H1 (cell line): ENCODE measurements around the gene LRRC37A3.
"Not testable (repeated sequence)": the region's sequence is repeated elsewhere in the genome, so short reads cannot be mapped to it uniquely, and the experiment has no call there.

Experiments
- CBX8 ChIP-seq: fragments of 300-800, 300-1000 bp; sonication (generic); IDR thresholded peaks from 2 replicates; pipeline ENCODE4 v1.7.1; 2016; ENCODE audit warnings: low read depth, low read length, borderline replicate concordance
- EGR1 ChIP-seq: IDR thresholded peaks from 2 replicates; pipeline ENCODE4 v1.6.1; 2011; ENCODE audit warnings: low read depth, low read length, borderline replicate concordance
- EZH2 ChIP-seq: fragments of 200-600 bp; sonication (generic); IDR thresholded peaks from 2 replicates; pipeline ENCODE4 v1.7.1; 2012; ENCODE audit warnings: low read depth, mild to moderate bottlenecking, moderate library complexity, low read length, inconsistent platforms; ENCODE audit not compliant: severe bottlenecking
- GABPA ChIP-seq: IDR thresholded peaks from 2 replicates; pipeline ENCODE4 v1.6.1; 2011; ENCODE audit warnings: mild to moderate bottlenecking, low read length, moderate library complexity, borderline replicate concordance; ENCODE audit not compliant: insufficient read depth
- GTF2F1 ChIP-seq: IDR thresholded peaks from 2 replicates; pipeline ENCODE4 v1.6.1; 2012; ENCODE audit warnings: low read depth, low read length, improper control_type of control experiment, borderline replicate concordance
- HDAC6 ChIP-seq: IDR thresholded peaks from one replicate; pipeline ENCODE4 v1.7.1; 2012; ENCODE audit warnings: low read depth, mild to moderate bottlenecking, inconsistent platforms, low read length, moderate library complexity
- JUND ChIP-seq: IDR thresholded peaks from 2 replicates; pipeline ENCODE4 v1.6.1; 2011; ENCODE audit warnings: mild to moderate bottlenecking, improper control_type of control experiment, low read length
- NANOG ChIP-seq: IDR thresholded peaks from 2 replicates; pipeline ENCODE4 v1.6.1; 2011; ENCODE audit warnings: low read length, low read depth, mild to moderate bottlenecking, inconsistent platforms; ENCODE audit not compliant: insufficient read depth, poor library complexity, severe bottlenecking
- RBBP5 ChIP-seq: IDR thresholded peaks from 2 replicates; pipeline ENCODE4 v1.7.1; 2012; ENCODE audit warnings: low read depth, mild to moderate bottlenecking, inconsistent platforms, low read length, moderate library complexity, borderline replicate concordance
- RXRA ChIP-seq: IDR thresholded peaks from 2 replicates; pipeline ENCODE4 v1.6.1; 2011; ENCODE audit warnings: low read depth, mild to moderate bottlenecking, low read length, moderate library complexity; ENCODE audit not compliant: insufficient read depth
- TAF1 ChIP-seq: IDR thresholded peaks from 2 replicates; pipeline ENCODE4 v1.6.1; 2011; ENCODE audit warnings: mild to moderate bottlenecking, low read depth, low read length
- TF ChIP-seq, protein P1 (sequence below), 3 experiments: IDR thresholded peaks; 1 replicate in 2 of 3; 2 replicates in 1 of 3; pipeline versions ENCODE4 v1.5.1 to v1.6.1; 2011; ENCODE audit warnings: low read length in 3 of 3, mild to moderate bottlenecking in 3 of 3, inconsistent platforms in 2 of 3, low read depth in 1 of 3, moderate library complexity in 1 of 3; ENCODE audit not compliant: insufficient read depth in 1 of 3; ENCODE audit errors: control extremely low read depth in 1 of 3

DNA sequence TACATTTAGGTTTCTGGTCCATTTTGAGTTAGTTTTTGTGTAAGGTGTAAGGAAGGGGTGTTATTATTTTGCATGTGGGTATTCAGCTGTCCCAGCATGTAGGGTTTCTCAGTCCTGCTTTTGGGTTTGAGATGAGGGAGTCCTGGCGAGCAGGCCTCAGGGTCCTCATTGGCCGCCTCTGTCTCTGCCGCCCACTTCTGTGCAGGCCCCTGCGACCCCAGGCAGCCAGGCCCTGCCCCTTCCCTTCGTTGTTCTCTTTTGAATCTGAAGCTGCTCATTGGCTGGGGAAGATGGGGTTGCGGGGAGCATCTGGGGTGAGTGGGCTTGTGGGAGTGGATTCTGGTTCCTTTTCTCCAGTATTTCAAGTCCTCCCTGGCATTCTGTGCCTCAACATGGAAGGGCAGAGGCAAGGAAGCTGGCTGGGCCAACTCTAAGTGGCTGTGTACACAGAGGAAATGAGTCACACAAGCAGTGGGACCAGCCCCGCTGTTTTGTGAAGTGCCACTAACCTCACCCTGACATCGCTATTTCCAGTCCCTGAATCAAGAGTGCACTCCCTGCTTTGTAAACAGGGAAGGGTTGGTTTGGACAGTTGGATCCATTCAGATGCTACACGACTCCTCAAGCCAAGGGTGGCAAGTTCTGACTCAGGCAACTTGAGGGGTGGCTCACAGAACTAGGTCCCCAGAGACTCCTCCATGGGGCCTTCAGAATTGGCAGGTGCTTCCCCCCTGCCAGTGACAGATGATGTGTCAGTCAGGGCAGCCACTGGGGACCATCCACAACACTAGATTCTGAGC, 110.9 kb downstream of the LRRC37A3 start:
- TF ChIP-seq, protein P1, sequence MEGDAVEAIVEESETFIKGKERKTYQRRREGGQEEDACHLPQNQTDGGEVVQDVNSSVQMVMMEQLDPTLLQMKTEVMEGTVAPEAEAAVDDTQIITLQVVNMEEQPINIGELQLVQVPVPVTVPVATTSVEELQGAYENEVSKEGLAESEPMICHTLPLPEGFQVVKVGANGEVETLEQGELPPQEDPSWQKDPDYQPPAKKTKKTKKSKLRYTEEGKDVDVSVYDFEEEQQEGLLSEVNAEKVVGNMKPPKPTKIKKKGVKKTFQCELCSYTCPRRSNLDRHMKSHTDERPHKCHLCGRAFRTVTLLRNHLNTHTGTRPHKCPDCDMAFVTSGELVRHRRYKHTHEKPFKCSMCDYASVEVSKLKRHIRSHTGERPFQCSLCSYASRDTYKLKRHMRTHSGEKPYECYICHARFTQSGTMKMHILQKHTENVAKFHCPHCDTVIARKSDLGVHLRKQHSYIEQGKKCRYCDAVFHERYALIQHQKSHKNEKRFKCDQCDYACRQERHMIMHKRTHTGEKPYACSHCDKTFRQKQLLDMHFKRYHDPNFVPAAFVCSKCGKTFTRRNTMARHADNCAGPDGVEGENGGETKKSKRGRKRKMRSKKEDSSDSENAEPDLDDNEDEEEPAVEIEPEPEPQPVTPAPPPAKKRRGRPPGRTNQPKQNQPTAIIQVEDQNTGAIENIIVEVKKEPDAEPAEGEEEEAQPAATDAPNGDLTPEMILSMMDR (IDR thresholded peaks at IDR 0.05; ENCODE audit: control extremely low read depth in 1 of 3, insufficient read depth in 1 of 3, low read depth in 1 of 3, low read length in 3 of 3) = not testable (repeated sequence)
- TF ChIP-seq CBX8, HDAC6, GTF2F1, NANOG, TAF1, GABPA, RBBP5, JUND, EZH2, RXRA, EGR1: not testable (repeated sequence)
